ENCODE results near the gene DIP2A.

DIP2A gene

GRCh38 chr21:46537026-46537425, 78.3 kb downstream of the DIP2A start:
- DNase-seq = no peak

DNA sequence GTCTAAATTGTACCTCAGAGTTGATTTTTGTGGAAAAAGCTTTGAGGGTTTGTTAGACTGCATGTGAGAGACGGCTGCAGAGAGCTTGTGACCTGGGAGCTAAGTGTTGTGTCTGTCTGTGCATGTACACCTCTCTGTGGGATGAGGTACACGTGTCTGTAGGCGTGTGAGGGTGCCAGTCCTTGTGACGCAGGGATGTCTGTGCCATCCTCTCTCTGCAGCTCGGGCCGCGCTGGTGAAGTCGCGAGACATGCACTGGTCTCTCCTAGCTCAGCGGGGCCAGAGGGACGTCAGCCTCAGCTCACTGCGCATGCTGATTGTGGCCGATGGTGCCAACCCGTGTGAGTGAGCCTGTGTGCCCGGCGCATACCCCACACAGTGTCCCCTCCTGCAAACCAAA, 79.6 kb downstream of the DIP2A start:
- DNase-seq = no peak

GRCh38 chr21:46538851-46539666, 80.4 kb downstream of the DIP2A start:
- no peak for DNase-seq

- peak; percentile 55 for DNase-seq
Measured at GRCh38 chr21:46540087-46540710, 81.5 kb downstream of the DIP2A start.

DNA sequence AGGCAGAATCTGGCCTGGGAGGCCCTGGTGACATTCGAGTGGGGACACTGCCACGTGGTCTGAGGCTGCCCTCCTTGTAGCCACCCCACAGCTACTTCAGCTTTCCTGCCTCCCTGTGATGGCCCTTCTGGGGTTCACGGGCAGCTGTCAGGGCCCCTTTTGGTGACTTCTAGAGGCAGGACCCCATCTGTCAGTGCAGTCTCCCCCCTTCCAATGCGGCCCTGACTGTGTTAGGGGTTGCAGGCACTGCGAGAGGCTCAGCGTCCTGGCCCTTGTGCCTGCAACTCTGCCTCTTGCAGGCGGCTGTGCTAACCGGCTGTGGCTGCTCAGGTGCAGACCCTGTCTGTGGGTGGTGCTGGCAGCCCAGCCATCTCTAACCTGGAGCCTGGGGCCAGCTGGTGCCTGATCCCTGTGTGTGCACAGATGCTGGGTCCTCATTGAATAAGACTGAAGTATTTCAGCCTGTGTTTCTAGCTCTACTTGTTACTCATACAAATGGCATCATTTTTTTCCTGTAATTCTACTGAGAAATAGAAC, 84.0 kb downstream of the DIP2A start:
- no peak for DNase-seq

- no peak for DNase-seq
Measured at GRCh38 chr21:46543306-46543705, 84.6 kb downstream of the DIP2A start.

DNA sequence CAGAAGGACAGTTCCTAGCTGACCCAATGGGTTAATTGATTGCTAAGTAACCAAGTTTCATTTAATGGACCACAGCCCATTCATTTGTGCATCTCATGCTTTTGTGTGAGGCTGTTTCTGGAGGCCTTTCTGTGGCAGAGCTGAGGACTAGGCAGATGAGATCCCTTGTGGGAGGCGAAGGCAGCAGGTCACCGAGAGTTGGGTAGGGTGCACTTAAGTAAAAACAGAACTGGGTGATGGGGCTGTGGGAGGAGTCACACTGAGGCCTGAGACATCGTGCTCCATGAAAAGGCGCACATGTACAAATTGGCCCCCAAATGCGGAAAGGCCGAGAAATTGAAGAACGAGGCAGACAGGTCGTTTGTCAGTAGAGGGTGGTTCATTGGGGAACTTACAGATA, 85.3 kb downstream of the DIP2A start:
- DNase-seq = no peak

GRCh38 chr21:46544824-46545223, 86.1 kb downstream of the DIP2A start:
- no peak for DNase-seq

- no peak for DNase-seq
Measured at GRCh38 chr21:46545363-46545762, 86.7 kb downstream of the DIP2A start.

DNA sequence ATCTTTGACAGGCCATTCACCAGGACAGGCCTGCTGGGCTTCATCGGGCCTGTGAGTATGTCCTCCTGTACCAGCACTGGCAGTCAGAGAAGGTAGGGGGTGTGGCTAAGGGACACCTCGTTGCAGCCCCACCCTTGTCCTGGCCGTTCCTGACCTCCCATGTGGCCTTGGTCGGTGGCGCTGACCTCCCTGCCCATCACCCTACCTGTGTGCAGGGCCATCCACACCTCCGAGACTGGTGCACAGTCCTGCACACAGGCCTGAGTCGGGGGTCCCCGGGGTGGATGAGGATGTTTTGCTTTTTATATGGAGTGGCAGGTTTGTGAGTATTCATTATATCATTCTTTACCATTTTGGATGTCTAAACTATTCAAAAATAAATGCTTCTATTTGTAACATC, 87.2 kb downstream of the DIP2A start:
- no peak for DNase-seq

- no peak for DNase-seq
Measured at GRCh38 chr21:46546799-46547198, 88.1 kb downstream of the DIP2A start.

DNA sequence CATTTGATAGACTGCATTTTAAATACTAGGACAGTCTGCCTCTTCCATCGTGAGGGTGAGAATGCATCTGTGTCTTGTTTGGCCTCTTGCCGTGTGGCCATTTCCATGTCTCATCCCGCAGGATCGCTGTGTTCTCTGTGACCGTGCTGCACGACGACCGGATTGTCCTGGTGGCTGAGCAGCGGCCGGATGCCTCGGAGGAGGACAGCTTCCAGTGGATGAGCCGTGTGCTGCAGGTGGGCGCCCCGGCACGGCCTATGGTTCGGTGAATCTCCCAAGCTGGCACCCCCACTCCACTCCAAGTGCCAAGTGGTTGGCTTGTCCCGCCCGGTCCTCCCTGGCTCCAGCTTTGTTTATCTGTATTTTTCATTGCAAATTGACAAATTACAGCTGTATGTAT, 91.0 kb downstream of the DIP2A start:
- DNase-seq = no peak

DNA sequence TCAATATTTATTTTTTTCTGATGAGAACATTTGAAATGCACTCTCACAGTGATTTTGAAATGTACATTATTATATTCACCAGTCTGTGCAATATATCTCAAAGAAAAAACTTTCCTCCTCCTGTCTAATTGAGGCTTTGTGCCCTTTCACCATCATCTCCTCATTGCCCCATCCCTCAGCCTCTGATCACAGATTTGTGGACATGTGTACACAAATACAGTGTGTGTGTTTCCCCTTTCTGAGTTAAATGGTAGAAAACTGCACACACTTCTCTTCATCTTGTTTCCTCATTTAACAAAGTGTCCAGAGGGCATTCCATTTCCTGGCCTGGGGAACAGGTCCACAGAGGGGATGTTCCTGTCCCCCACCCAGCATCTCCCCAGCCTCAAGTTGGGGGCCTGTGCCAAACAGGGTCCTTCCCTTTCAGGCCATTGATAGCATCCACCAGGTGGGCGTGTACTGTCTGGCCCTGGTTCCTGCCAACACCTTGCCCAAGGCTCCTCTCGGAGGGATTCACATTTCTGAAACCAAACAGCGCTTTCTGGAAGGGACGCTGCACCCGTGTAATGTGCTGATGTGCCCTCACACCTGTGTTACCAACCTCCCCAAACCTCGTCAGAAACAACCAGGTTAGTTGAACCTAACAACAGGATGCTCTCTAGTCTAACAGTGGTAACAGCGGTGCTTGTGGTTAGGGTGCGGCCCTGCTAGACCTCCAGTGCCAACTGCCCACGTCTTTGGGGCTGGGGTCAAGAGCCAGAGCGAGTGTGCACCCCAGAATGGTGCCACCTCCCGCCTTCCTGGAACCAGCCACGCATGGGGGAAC, 91.6 kb downstream of the DIP2A start:
- peak; percentile 76 for DNase-seq

GRCh38 chr21:46551636-46552241, 93.0 kb downstream of the DIP2A start:
- peak; percentile 47 for DNase-seq

DNA sequence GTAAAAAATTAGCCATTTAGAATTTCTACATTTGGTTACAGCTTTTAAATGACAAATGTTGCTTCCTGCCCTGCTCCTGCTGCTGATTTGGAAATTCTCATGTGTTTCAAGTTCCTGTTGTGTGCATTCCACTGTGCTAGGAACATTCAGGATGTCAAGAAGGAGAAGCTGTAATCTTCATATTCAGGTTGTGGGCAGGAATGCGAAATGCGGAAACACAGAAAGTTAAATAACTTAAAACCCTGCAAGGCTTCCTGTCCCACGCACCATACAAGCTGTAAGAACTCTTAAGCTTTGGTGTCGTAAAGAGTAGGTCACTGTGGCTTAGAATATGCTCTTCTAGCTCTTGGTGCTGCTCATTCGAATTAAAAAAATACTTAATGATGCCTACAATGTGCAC, 93.6 kb downstream of the DIP2A start:
- DNase-seq = peak; percentile 49

- no peak for DNase-seq
Measured at GRCh38 chr21:46552865-46553379, 94.2 kb downstream of the DIP2A start.

GRCh38 chr21:46553993-46554392, 95.3 kb downstream of the DIP2A start:
- DNase-seq = no peak

- DNase-seq = no peak
Measured at GRCh38 chr21:46554431-46555224, 95.9 kb downstream of the DIP2A start.

DNA sequence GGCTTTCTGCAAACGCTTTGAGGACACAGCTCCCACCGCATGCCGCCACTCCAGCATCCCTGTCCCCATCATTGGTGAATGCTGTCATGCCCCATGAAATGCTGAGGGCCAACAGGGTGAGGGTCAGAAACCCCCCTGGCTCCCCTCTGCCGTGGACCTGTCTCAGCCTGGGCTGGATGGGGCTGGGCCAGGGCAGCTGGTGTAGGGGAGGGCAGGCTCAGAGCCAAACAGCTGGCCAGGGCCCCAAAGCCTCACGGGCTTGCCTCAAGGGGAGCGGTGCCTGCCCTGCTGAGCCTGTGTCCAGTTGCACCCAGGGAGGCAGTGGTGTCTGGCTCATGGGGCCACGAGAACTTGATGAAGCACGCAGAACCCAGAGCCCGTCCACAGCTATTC, 96.5 kb downstream of the DIP2A start:
- DNase-seq = no peak

GRCh38 chr21:46555678-46556077, 97.0 kb downstream of the DIP2A start:
- no peak for DNase-seq

GRCh38 chr21:46556802-46557201, 98.1 kb downstream of the DIP2A start:
- DNase-seq = no peak

DNA sequence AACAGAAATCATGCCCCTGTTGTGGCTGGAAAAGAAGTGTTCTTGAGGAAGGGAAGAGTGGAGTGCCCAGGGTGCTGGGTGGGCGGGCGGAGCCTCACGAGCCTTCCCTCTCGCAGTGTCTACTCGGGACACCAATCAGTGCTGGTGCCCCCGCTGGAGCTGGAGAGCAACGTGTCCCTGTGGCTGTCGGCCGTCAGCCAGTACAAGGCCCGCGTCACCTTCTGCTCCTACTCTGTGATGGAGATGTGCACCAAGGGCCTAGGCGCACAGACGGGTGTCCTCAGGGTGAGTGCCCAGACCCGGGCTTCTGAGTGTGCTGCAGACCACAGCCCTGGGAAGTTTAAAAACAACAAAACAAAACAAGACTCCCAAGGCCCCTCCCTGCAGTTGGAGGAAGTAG, 98.8 kb downstream of the DIP2A start:
- no peak for DNase-seq

All from CD4-positive, alpha-beta T cell treated with Interleukin-6 for 4 hours (primary cell).